ENCODE measurements around the gene HMCES. TPM values are rescaled to one million over a fixed set of nuclear protein-coding genes. Genes with fewer than 3 reads are reported as not detected.

The HMCES gene
- total and polyA plus RNA-seq, 2 of the 13 experiments (the other 11 are each of a cell fraction or from before 2014, with no cell fraction given) = 16.1 to 37.5 TPM

DNA sequence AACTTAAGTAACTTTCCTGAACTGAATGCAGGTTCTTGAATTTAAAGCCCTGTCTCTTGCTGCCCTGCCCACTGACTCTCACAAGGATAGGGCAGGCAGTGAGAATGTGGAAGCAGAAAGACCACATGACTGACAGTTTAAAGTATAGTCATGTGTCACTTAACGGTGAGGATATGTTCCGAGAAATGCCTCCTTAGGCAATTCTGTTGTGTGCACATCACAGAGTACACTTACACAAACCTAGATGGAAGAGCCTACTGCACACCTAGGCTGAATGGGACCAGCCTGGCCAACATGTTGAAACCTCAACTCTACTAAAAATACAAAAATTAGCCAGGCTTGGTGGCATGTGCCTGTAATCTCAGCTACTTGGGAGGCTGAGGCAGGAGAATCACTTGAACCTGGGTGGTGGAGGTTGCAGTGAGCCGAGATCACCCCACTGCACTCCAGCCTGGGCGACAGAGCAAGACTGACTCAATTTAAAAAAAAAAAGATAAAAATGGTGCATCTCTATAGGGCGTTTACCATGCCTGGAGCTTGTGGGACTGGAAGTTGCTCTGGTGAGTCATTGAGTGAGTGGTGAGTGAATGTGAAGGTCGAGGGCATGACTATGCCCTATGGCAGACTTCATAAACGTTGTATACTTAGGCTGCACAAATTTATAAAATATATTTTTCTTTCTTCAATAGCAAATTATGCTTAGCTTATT, 48.2 kb upstream of the HMCES start (continued):
- TF ChIP-seq, protein P1, sequence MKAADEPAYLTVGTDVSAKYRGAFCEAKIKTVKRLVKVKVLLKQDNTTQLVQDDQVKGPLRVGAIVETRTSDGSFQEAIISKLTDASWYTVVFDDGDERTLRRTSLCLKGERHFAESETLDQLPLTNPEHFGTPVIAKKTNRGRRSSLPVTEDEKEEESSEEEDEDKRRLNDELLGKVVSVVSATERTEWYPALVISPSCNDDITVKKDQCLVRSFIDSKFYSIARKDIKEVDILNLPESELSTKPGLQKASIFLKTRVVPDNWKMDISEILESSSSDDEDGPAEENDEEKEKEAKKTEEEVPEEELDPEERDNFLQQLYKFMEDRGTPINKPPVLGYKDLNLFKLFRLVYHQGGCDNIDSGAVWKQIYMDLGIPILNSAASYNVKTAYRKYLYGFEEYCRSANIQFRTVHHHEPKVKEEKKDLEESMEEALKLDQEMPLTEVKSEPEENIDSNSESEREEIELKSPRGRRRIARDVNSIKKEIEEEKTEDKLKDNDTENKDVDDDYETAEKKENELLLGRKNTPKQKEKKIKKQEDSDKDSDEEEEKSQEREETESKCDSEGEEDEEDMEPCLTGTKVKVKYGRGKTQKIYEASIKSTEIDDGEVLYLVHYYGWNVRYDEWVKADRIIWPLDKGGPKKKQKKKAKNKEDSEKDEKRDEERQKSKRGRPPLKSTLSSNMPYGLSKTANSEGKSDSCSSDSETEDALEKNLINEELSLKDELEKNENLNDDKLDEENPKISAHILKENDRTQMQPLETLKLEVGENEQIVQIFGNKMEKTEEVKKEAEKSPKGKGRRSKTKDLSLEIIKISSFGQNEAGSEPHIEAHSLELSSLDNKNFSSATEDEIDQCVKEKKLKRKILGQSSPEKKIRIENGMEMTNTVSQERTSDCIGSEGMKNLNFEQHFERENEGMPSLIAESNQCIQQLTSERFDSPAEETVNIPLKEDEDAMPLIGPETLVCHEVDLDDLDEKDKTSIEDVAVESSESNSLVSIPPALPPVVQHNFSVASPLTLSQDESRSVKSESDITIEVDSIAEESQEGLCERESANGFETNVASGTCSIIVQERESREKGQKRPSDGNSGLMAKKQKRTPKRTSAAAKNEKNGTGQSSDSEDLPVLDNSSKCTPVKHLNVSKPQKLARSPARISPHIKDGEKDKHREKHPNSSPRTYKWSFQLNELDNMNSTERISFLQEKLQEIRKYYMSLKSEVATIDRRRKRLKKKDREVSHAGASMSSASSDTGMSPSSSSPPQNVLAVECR (CRISPR knock-in tag; IDR thresholded peaks at IDR 0.05; ENCODE audit: borderline replicate concordance) = no peak

DNA sequence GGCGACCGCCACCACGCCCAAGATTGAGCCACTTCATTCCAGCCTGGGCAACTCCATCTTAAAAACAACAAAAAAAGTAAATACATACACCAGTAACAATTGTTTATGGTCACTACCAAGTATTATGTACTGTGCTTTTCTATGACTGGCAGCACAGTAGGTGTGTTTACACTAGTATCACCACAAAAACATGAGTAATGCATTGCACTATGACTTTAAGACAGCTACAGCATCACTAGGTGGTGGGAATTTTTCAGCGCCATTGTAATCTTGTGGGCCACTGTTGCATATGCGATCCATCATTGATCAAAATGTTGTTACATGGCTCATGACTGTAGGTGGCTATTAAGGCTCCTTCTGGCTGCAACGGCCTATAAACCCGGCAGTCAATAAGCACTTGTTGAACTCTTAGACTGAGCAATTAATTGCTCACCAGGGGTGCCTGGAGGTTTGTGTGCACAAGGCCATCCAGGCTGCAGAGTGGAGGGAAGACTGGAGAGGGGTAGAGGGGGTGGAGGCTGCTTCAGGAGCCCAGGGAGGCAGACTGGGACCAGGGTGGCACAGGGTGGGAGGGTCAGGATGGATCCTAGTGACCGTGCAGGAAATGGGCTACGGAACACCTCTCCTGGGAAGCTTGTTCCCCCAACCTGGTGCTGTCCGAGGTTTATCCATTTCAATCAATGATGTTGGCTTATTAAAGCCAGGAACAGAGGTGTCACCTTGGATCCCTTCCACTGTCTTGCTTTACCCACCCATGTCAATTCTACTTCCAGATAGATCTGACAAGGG, 47.1 kb upstream of the HMCES start:
- Histone ChIP-seq H4K20me1 (ENCODE audit: insufficient read depth, low read length) (no peaks in the 10 kb centered on the region), H3K4me1 (ENCODE audit: insufficient read depth, low read length) (peaks cover 49% of the 10 kb centered on the region), H3K4me2 (ENCODE audit: low read depth, low read length) (peak overlapping the region; percentile 87), H3K4me3 (replicated peaks in 1 of 3; ENCODE audit: insufficient read depth in 1 of 3, low read depth in 2 of 3, low read length in 3 of 3) (peak overlapping the region in 2 of 3 experiments; percentile 13 to 59; a peak in 3 of 6 replicates), H3K27ac (ENCODE audit: extremely low read length, insufficient read depth, low read length) (no peak overlapping the region), H3K27me3 (ENCODE audit: control insufficient read depth in 1 of 2, insufficient read depth in 2 of 2, low read length in 2 of 2) (no peaks in the 10 kb centered on the region), H3K36me3 (replicated peaks in 1 of 2; ENCODE audit: control insufficient read depth in 1 of 2, insufficient read depth in 2 of 2, low read length in 2 of 2) (no peaks in the 10 kb centered on the region), H3K9ac (ENCODE audit: insufficient read depth, low read depth, low read length) (0 out of 2 replicates have a peak overlapping the region, but pooled peaks have one; percentile 12), H3K9me3 (ENCODE audit: low read length) (no peaks in the 10 kb centered on the region), H3K79me2 (ENCODE audit: insufficient read depth, low read length) (no peaks in the 10 kb centered on the region), H2AFZ (ENCODE audit: low read length) (peak overlapping the region; percentile 58)
- 23% methylated on average over 10 of the region's 10 CpGs for WGBS (ENCODE audit: low lambda C conversion rate)
- BruUV-seq (replicated peaks) = no TSS peak
- peak; percentile 34 for FAIRE-seq
- in situ Hi-C loops (cut with HindIII; ENCODE audit: extremely low pct_ligation_motif_present, low pct_unique_long_range_greater_than_20kb) = no loop called here
- ATAC-seq = peak; percentile 60
- DNase-seq (ENCODE audit: low spot score) = no peak
- CTCF ChIA-PET (ENCODE audit: low intra/inter-chr PET ratio, low total read pairs) = no interaction called here
- POLR2A ChIA-PET = interaction anchor here (0.7 to 1.0 kb wide), 2 partner anchors 14 to 23 kb away, joined by 3 read pairs; no protein-coding TSS in a partner anchor
- intact Hi-C loops (cut with micrococcal nuclease; ENCODE audit: unreplicated experiment) = loop anchor here (2.0 kb wide), 1 partner anchor 13 kb away; no protein-coding TSS in a partner anchor
- TF ChIP-seq, protein P2, sequence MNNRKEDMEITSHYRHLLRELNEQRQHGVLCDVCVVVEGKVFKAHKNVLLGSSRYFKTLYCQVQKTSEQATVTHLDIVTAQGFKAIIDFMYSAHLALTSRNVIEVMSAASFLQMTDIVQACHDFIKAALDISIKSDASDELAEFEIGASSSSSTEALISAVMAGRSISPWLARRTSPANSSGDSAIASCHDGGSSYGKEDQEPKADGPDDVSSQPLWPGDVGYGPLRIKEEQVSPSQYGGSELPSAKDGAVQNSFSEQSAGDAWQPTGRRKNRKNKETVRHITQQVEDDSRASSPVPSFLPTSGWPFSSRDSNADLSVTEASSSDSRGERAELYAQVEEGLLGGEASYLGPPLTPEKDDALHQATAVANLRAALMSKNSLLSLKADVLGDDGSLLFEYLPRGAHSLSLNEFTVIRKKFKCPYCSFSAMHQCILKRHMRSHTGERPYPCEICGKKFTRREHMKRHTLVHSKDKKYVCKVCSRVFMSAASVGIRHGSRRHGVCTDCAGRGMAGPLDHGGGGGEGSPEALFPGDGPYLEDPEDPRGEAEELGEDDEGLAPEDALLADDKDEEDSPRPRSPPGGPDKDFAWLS (CRISPR knock-in tag; IDR thresholded peaks at IDR 0.05; ENCODE audit: borderline replicate concordance) = no peak
- TF ChIP-seq PHF8 (CRISPR knock-in tag; IDR thresholded peaks at IDR 0.05) (no peak), ZNF33A (CRISPR knock-in tag; IDR thresholded peaks at IDR 0.05; ENCODE audit: borderline replicate concordance) (no peak), ZNF644 (CRISPR knock-in tag; IDR thresholded peaks at IDR 0.05; ENCODE audit: low read depth) (0 out of 2 replicates have a peak, but pooled peaks have one; percentile 17), ZMYM3 (CRISPR knock-in tag; IDR thresholded peaks at IDR 0.05) (peak; percentile 37; the same call in 1 of the 2 replicates), ZHX1 (CRISPR knock-in tag; IDR thresholded peaks at IDR 0.05; ENCODE audit: low read depth) (no peak), HHEX (CRISPR knock-in tag; IDR thresholded peaks at IDR 0.05) (0 out of 2 replicates have a peak, but pooled peaks have one; percentile 9), ZNF672 (CRISPR knock-in tag; IDR thresholded peaks at IDR 0.05) (no peak), MYNN (CRISPR knock-in tag; IDR thresholded peaks at IDR 0.05; ENCODE audit: low read depth) (no peak), MAFF (IDR thresholded peaks at IDR 0.05; ENCODE audit: low read depth, low read length) (no peak), HNRNPL (IDR thresholded peaks at IDR 0.05; ENCODE audit: low read depth, low read length) (no peak)
